Measurements from ENCODE around the gene MAN2A1. TPM values are rescaled to one million over a fixed set of nuclear protein-coding genes. Genes with fewer than 3 reads are reported as not detected.

The MAN2A1 gene
- polyA plus RNA-seq, 1 donor from 2014 or later, result 5.7 TPM

- Histone ChIP-seq H3K9me2 (ENCODE audit: insufficient read depth, low read length) (no peaks in the 10 kb centered on the region), H2AFZ (ENCODE audit: low read depth, low read length) (no peak overlapping the region), H3K9me3 (ENCODE audit: low read length) (no peaks in the 10 kb centered on the region), H4K20me1 (ENCODE audit: insufficient read depth) (no peaks in the 10 kb centered on the region), H3K27ac (ENCODE audit: low read length) (no peak overlapping the region), H3K27me3 (ENCODE audit: insufficient read depth, low read depth, low read length) (no peaks in the 10 kb centered on the region), H3K79me2 (replicated peaks; ENCODE audit: insufficient read depth, low read length) (no peaks in the 10 kb centered on the region), H3K9ac (ENCODE audit: low read length) (no peak overlapping the region), H3F3A (ENCODE audit: insufficient read depth, low read length, poor library complexity, severe bottlenecking) (no peaks in the 10 kb centered on the region), H3K4me3 (ENCODE audit: low read length) (no peak overlapping the region), H3K4me2 (ENCODE audit: low read length) (no peak overlapping the region), H3K36me3 (ENCODE audit: insufficient read depth, low read length) (no peaks in the 10 kb centered on the region)
- TF ChIP-seq MXI1 (conservative IDR thresholded peaks at IDR 0.05; ENCODE audit: poor library complexity, severe bottlenecking), result no peak
- TF ChIP-seq REST (IDR thresholded peaks at IDR 0.05; ENCODE audit: borderline replicate concordance), result no peak
- TF ChIP-seq POLR2AphosphoS5 (IDR thresholded peaks at IDR 0.05), result no peak
- TF ChIP-seq RAD21 (conservative IDR thresholded peaks at IDR 0.05), result no peak
- no peak for TF ChIP-seq TAF1 (IDR thresholded peaks at IDR 0.05; ENCODE audit: low read depth)
- TF ChIP-seq CTCF (IDR thresholded peaks at IDR 0.05; ENCODE audit: poor library complexity, severe bottlenecking), result no peak
- no peak for TF ChIP-seq EZH2 (IDR thresholded peaks at IDR 0.05; ENCODE audit: borderline replicate concordance, insufficient read depth, low read length, poor library complexity, severe bottlenecking)
Measured at GRCh38 chr5:109868737-109869136, 179.0 kb downstream of the MAN2A1 start.

- Histone ChIP-seq H3K36me3 (ENCODE audit: insufficient read depth, low read length) (no peaks in the 10 kb centered on the region), H3K27ac (ENCODE audit: low read length) (no peak overlapping the region)
Measured at GRCh38 chr5:109873687-109874086, 184.0 kb downstream of the MAN2A1 start.

More at GRCh38 chr5:109873687-109874086, 184.0 kb downstream of the MAN2A1 start:
- H3K9me2 ChIP-seq (ENCODE audit: insufficient read depth, low read length), result no peaks in the 10 kb centered on the region
- no peaks in the 10 kb centered on the region for H3F3A ChIP-seq (ENCODE audit: insufficient read depth, low read length, poor library complexity, severe bottlenecking)
- H3K4me3 ChIP-seq (ENCODE audit: low read length), result no peak overlapping the region
- no peaks in the 10 kb centered on the region for H3K79me2 ChIP-seq (replicated peaks; ENCODE audit: insufficient read depth, low read length)
- H3K27me3 ChIP-seq (ENCODE audit: insufficient read depth, low read depth, low read length), result no peaks in the 10 kb centered on the region
- H3K9ac ChIP-seq (ENCODE audit: low read length), result no peak overlapping the region
- H3K9me3 ChIP-seq (ENCODE audit: low read length), result no peaks in the 10 kb centered on the region
- no peak overlapping the region for H3K4me2 ChIP-seq (ENCODE audit: low read length)
- TF ChIP-seq TAF1 (IDR thresholded peaks at IDR 0.05; ENCODE audit: low read depth) (no peak), CTCF (IDR thresholded peaks at IDR 0.05; ENCODE audit: poor library complexity, severe bottlenecking) (no peak), EP300 (conservative IDR thresholded peaks at IDR 0.05; ENCODE audit: poor library complexity, severe bottlenecking) (no peak), SMC3 (conservative IDR thresholded peaks at IDR 0.05; ENCODE audit: poor library complexity) (no peak), POLR2AphosphoS5 (IDR thresholded peaks at IDR 0.05) (no peak), REST (IDR thresholded peaks at IDR 0.05; ENCODE audit: borderline replicate concordance) (no peak), EZH2 (IDR thresholded peaks at IDR 0.05; ENCODE audit: borderline replicate concordance, insufficient read depth, low read length, poor library complexity, severe bottlenecking) (no peak), RAD21 (conservative IDR thresholded peaks at IDR 0.05) (no peak), MXI1 (conservative IDR thresholded peaks at IDR 0.05; ENCODE audit: poor library complexity, severe bottlenecking) (no peak)
- H4K20me1 ChIP-seq (ENCODE audit: insufficient read depth), result no peaks in the 10 kb centered on the region
- no peak overlapping the region for H2AFZ ChIP-seq (ENCODE audit: low read depth, low read length)

All from neural cell (in vitro differentiated cells).